ENCODE results near the gene SLC13A3.

GRCh38 chr20:46575394-46575793, 75.9 kb downstream of the SLC13A3 start:
- TF ChIP-seq EZH2 (IDR thresholded peaks at IDR 0.05; ENCODE audit: borderline replicate concordance, low read depth, low read length, poor library complexity, severe bottlenecking): no peak
- TF ChIP-seq CTCF (conservative IDR thresholded peaks at IDR 0.05; ENCODE audit: low read depth, low read length): no peak
